Erythroblast (primary cell): ENCODE results near the gene SPDEF.

ENCODE experiments used
- GATA1 ChIP-seq: IDR thresholded peaks from 2 replicates; pipeline ENCODE4 v1.6.1; 2011; ENCODE audit warnings: low read depth, mild to moderate bottlenecking, control low read depth, low read length, moderate library complexity
- POLR2A ChIP-seq: IDR thresholded peaks from 2 replicates; pipeline ENCODE4 v1.6.1; 2011; ENCODE audit warnings: mild to moderate bottlenecking, low read length

DNA sequence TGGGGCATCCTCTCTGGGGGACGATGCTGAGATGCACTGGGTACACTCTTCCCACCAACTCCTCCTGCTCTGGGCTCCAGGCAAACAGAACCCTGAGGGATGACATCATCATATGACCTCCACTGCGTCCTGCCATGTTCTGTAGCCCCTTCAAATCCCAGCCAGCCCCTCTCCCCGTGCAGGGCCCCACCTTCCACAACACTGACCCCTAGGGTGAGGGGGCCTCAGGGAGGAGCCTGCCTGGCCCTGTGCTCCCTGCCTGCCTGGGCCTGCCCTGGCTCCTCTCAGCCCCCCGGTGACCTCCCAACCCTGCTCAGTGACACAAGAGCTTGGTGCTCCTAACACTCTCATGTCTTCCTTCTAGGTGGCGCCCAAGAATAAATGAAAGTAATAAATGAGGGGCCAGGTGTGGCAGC lies 9.6 kb upstream of the SPDEF start:
- TF ChIP-seq GATA1 (no peak), POLR2A (no peak)
